ENCODE data around the gene DUSP6. TPM values are rescaled to one million over a fixed set of nuclear protein-coding genes. Genes with fewer than 3 reads are reported as not detected.

The DUSP6 gene
- total and polyA plus RNA-seq, 2 of the 13 experiments (the other 11 are each of a cell fraction or from before 2014, with no cell fraction given): 40.9 to 161 TPM

GRCh38 chr12:89351489-89352241, 636 bp downstream of the DUSP6 start:
- ATAC-seq: no peak
- Histone ChIP-seq H3K27ac (ENCODE audit: extremely low read length, insufficient read depth, low read length) (peak overlapping the region; percentile 99), H3K79me2 (ENCODE audit: insufficient read depth, low read length) (peaks cover 69% of the 10 kb centered on the region), H2AFZ (ENCODE audit: low read length) (no peak overlapping the region), H3K4me3 (replicated peaks in 1 of 3; ENCODE audit: insufficient read depth in 1 of 3, low read depth in 2 of 3, low read length in 3 of 3) (peak overlapping the region; percentile 98 to 99 (median 98)), H3K9ac (ENCODE audit: insufficient read depth, low read depth, low read length) (peak overlapping the region; percentile 99), H3K4me2 (ENCODE audit: low read depth, low read length) (peak overlapping the region; percentile 94), H3K36me3 (replicated peaks in 1 of 2; ENCODE audit: control insufficient read depth in 1 of 2, insufficient read depth in 2 of 2, low read length in 2 of 2) (peaks cover 8 to 26% of the 10 kb centered on the region in 2 experiments), H3K27me3 (ENCODE audit: control insufficient read depth in 1 of 2, insufficient read depth in 2 of 2, low read length in 2 of 2) (peaks cover 0 to 9% of the 10 kb centered on the region in 2 experiments; a peak in 1 of 5 replicates), H4K20me1 (ENCODE audit: insufficient read depth, low read length) (peaks cover 51% of the 10 kb centered on the region), H3K4me1 (ENCODE audit: insufficient read depth, low read length) (peaks cover 48% of the 10 kb centered on the region), H3K9me3 (ENCODE audit: low read length) (no peaks in the 10 kb centered on the region)
- in situ Hi-C loops (cut with HindIII; ENCODE audit: extremely low pct_ligation_motif_present, low pct_unique_long_range_greater_than_20kb): loop anchor here (5.0 kb wide), 2 partner anchors 41 to 176 kb away; partner anchors contain the start of gene POC1B
- POLR2A ChIA-PET: interaction anchor here (0.8 to 10.6 kb wide), 20 partner anchors 6 to 358 kb away, joined by 3 to 430 read pairs (median 12); partner anchors contain the start of genes ATP2B1, GALNT4 and POC1B
- intact Hi-C loops (cut with micrococcal nuclease; ENCODE audit: unreplicated experiment): loop anchor here (1.0 to 10.0 kb wide), 5 partner anchors 7 to 353 kb away; partner anchors contain the start of genes ATP2B1 and GALNT4
- TSS peak; percentile 73 for BruUV-seq (replicated peaks)
- no peak for DNase-seq (ENCODE audit: low spot score)
- FAIRE-seq: no peak
- WGBS (ENCODE audit: low lambda C conversion rate): under 1% methylated on average over 24 of the region's 87 CpGs
- CTCF ChIA-PET (ENCODE audit: low intra/inter-chr PET ratio, low total read pairs): no interaction called here
- TF ChIP-seq PTBP1 (IDR thresholded peaks at IDR 0.05; ENCODE audit: low read depth, low read length, poor library complexity, severe bottlenecking) (peak; percentile 11), ZNF790 (CRISPR knock-in tag; IDR thresholded peaks at IDR 0.05; ENCODE audit: borderline replicate concordance) (0 out of 2 replicates have a peak, but pooled peaks have one; percentile 47), HNRNPL (IDR thresholded peaks at IDR 0.05; ENCODE audit: low read depth, low read length) (peak; percentile 77), BRF2 (CRISPR knock-in tag; IDR thresholded peaks at IDR 0.05) (0 out of 2 replicates have a peak, but pooled peaks have one; percentile 7), MTA1 (CRISPR knock-in tag; IDR thresholded peaks at IDR 0.05; ENCODE audit: borderline replicate concordance) (peak; percentile 50; the same call in 1 of the 2 replicates), ZNF501 (CRISPR knock-in tag; IDR thresholded peaks at IDR 0.05) (no peak; the same call in 1 of the 2 replicates), ZNF546 (CRISPR knock-in tag; conservative IDR thresholded peaks at IDR 0.05) (no peak), ZNF33B (CRISPR knock-in tag; IDR thresholded peaks at IDR 0.05) (no peak; the same call in 1 of the 2 replicates), SOX13 (IDR thresholded peaks at IDR 0.05) (no peak), SOX13 (CRISPR knock-in tag; conservative IDR thresholded peaks at IDR 0.05 in 1 of 2, IDR thresholded peaks at IDR 0.05 in 1 of 2) (peak in 1 of 2 experiments; percentile 94; a peak in 2 of 4 replicates), ZNF574 (CRISPR knock-in tag; IDR thresholded peaks at IDR 0.05) (peak; percentile 31; the same call in 1 of the 2 replicates), HNF4G (IDR thresholded peaks at IDR 0.05; ENCODE audit: borderline replicate concordance, low read depth, low read length) (no peak), HNF4G (CRISPR knock-in tag; IDR thresholded peaks at IDR 0.05; ENCODE audit: borderline replicate concordance, low read depth) (peak; percentile 50; the same call in 1 of the 2 replicates), KMT2A (CRISPR knock-in tag; IDR thresholded peaks at IDR 0.05) (peak; percentile 63), POGZ (CRISPR knock-in tag; IDR thresholded peaks at IDR 0.05) (no peak; the same call in 1 of the 2 replicates), ZFP90 (CRISPR knock-in tag; IDR thresholded peaks at IDR 0.05; ENCODE audit: borderline replicate concordance) (0 out of 2 replicates have a peak, but pooled peaks have one; percentile 18), GPN1 (CRISPR knock-in tag; IDR thresholded peaks at IDR 0.05; ENCODE audit: borderline replicate concordance) (peak; percentile 18; the same call in 1 of the 2 replicates)
- TF ChIP-seq, protein P1, sequence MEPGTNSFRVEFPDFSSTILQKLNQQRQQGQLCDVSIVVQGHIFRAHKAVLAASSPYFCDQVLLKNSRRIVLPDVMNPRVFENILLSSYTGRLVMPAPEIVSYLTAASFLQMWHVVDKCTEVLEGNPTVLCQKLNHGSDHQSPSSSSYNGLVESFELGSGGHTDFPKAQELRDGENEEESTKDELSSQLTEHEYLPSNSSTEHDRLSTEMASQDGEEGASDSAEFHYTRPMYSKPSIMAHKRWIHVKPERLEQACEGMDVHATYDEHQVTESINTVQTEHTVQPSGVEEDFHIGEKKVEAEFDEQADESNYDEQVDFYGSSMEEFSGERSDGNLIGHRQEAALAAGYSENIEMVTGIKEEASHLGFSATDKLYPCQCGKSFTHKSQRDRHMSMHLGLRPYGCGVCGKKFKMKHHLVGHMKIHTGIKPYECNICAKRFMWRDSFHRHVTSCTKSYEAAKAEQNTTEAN (CRISPR knock-in tag; conservative IDR thresholded peaks at IDR 0.05): 0 out of 2 replicates have a peak, but pooled peaks have one; percentile 48
